ENCODE data around the gene GLIPR1L1.

The GLIPR1L1 gene

DNA sequence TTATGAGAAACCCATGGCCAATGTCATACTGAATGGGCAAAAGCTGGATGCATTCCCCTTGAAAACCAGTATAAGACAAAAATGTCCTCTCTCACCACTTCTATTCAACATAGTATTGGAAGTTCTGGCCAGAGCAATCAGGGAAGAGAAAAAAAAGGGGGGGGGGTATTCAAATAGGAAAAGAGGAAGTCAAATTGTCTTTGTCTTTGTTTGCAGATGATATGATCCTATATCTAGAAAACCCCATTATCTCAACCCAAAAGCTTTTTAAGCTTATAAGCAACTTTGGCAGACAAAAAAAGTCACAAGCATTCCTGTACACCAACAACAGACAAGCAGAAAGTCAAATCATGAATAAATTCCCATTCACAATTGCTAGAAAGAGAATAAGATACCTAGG lies 19.5 kb downstream of the GLIPR1L1 start:
- DNase-seq: no peak

DNA sequence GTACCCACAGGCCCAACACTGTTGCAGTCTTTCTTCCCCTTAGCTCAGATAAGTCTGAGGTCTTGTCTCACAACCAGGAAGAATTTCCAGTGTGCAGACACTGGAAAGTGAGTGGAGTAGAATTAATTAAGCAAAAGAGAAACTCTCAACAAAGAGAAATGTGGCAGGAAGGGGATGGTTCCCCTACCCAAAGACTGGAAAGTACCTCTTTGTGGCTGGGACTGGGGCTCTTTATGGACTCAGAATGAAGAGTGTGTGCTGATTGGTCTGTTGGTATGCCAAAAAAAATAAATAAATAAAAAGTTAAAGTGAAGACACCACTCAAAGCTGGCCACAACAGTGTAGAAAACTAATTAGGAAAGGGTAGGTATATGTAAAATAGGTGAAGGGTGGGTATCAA lies 26.4 kb downstream of the GLIPR1L1 start:
- DNase-seq: peak; percentile 2

DNA sequence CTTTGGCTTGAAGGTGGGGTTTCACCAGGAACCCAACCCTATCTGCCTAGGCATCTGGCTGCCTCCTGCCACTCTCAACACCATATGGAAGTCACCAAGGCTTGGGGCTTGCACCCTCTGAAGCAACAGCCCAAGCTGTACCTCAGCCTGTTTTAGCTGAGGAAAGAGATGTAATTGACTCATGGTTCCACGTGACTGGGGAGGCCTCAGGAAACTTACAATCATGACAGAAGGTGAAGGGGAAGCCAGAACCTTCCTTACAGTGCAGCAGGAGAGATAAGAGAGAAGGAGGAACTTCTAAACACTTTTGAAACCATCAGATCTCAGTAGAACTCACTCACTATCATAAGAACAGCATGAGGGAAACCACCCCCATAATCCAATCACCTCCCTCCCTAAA lies 26.9 kb downstream of the GLIPR1L1 start:
- peak; percentile 2 for DNase-seq

DNA sequence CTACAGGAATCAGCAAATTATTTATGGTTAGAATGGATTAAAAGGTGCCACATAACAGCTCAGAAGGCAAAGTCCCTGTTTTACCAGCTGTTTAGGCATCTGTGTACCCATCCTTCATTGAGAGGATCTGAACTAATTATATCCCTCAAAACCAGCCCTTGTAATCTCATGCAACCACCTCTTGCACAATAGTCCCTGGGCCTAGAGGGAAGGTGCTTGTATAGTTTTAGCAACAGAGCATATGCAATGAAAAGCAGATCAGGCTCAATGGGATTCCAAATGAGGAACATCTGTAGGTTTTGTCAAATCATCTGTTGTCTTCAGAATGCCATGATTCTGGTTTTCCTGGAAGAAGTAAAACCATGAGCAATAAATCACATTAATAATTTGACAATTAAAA lies 30.4 kb downstream of the GLIPR1L1 start:
- no peak for DNase-seq

DNA sequence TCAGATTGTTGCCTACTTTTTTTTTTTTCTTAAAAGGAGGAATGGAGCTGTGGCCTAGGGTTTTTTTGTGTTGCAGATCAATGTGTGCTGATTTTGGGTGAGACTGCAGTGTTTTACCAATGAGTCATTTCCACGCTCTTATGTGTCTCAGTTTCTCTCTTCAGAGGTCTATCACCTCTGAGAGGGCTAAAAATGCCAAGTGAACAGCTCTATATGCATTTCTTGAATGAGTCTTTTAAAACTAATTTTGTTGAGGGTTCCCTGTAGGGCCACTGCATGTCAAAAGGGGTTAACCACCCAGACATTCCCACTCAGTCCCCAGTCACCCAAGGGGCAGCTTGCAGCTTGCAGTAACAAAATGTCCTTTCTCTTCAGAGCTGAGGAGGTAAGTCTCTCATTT lies 32.2 kb downstream of the GLIPR1L1 start:
- peak; percentile 34 for DNase-seq

DNA sequence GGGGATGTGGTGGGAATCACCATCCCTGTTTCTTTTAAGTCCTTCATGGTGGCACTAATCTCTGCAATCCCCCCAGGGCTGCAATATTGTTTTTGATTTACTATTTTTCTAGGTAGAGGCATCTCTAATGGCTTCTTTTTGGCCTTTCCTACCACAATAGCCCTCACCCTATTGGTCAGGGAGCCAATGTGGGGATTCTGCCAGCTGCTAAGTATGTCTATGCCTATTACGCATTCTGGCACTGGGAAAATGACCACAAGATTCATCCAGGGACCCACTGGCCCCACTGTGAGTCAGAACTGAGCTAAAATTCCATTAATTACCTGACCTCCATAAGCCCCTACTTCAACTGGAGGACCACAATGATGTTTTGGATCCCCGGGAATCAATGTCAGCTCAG lies 40.5 kb downstream of the GLIPR1L1 start:
- DNase-seq: no peak

DNA sequence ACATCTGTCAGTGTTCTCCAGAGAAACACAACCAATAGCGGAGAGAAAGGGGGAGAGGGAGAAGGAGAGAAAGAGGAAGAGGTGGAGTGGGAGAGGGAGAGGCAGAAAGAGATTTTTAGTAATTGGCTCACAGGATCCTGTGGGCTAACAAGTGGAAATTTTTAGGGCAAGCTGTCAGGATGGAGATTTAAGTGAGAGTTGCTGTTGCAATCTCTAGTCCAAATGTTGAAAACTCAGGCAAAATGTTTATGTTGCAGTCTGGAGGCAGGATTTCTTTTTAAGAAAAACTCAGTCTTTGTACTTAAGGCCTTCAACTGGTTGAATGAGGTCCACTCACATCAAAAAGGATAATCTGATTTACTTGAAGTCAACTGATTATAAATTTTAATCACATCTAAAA lies 43.9 kb downstream of the GLIPR1L1 start:
- DNase-seq: no peak

DNA sequence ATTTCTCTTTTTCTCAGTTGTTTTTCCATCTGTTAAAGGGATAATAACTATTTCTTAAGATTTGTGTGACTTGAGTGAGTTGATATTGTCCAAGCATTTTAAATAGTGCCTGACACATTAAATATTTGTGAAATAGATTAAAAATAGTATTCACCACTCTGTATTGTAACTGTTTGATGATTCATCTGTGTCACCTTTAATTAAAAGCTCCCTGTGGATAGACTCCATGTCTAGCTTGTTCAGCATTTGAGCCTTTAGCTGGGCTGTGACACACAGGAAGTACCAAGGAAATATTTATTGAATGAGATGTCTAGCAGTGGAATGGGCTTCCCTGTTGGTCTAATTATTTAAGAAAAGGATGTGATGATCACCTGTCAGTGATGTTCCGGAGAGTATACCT lies 54.6 kb downstream of the GLIPR1L1 start:
- no peak for DNase-seq

DNA sequence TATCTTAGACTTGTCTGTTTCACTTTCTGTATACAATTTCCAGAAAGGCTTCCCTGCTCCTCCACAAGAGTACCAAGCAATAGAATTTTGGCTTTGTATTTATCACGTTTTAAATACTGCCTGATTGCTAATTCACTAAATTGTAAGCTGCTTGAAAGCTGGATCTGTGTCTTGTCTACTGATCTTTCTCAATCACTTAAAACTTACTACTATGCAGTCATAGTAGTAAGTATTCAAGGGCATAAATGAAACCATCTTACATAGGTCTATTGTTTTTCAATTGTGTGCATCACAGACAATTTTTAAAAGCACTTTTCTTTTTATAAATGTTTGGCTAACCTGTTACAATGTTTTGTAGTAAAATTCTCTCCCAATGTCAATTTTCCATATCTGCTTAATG lies 55.2 kb downstream of the GLIPR1L1 start:
- no peak for DNase-seq

DNA sequence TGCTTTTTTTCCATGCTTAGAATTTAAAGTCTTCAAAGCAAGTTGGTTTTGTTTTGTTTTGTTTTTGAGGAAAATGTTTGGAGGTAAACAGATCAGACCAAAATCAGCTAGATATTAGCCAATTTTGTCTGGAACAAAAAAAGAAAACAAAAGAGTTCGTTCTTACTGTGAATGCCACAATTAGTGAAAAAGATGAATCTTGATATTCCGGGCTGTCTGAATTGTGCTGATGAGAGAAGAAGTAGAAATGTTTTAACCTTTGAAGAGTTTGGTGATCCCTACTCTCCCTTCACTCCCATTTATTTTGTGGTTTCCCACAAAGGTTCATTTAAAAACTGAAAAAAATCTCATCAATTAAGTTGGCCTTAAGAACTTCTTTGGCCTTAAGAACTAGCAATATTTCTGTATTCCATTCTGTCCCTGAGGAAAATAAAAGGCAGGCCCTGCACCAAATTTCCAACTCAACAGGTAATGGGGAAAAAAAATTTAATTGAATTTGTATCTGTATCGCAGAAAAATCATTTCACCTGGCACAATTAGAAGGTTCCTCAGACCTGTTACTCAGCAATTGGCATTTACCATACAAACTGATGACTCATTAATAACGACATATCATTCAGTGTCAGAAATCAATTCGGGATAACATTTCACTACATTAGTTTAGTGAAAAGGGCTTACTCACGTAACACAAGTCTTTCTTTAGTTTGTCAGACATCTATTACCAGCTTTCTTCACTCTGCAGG lies 55.9 kb downstream of the GLIPR1L1 start:
- no peak for DNase-seq

DNA sequence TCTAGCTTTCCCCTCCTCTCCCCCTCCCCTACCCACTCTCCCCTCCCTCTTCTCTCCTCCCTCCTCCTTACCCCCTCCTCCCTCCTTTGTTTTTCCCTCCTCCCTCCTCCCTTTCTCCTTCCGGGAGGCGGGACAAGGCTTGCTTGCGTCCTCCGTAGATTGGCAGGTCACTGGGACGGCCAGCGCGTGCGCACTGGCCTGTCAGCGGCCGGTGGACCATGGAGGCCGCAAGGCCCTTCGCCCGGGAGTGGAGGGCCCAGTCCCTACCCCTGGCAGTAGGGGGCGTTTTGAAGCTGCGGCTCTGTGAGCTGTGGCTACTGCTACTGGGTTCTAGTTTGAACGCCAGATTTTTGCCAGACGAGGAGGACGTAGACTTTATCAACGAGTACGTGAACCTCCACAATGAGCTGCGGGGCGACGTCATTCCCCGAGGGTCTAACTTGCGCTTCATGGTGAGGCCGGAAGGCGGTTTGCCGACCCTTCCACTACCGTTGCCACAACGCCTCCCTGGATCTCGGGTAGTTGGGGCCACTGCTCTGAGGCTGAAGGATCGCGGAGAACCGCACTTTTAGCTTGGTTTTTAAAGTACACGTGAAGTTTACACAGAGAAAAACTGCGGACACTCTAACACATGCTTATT lies 56.5 kb downstream of the GLIPR1L1 start, which contains the start of gene GLIPR1L2:
TSS of gene GLIPR1L2 (plus strand) at position 191 of the 640 bp plus-strand sequence. CDS start at position 219, 28 bp downstream.
- peak; percentile 97 for DNase-seq

DNA sequence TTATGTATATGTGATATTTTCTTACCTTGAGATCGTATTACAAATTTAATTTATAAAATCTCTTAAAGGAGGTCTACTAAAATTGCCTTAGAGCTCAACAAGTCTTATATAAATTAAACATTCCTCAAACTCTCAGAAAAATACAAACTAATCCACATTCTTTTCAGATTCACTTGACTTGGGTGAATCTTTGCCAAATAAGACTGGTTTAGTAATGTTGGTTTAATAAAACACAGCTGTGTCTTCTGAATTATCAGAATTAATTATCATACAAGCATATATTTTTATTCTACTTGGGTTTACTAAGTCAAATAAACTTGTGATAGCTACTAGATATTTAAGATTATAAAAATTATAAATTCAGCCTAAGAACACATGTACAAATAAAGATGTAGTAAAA lies 69.8 kb downstream of the GLIPR1L1 start:
- DNase-seq: no peak

DNA sequence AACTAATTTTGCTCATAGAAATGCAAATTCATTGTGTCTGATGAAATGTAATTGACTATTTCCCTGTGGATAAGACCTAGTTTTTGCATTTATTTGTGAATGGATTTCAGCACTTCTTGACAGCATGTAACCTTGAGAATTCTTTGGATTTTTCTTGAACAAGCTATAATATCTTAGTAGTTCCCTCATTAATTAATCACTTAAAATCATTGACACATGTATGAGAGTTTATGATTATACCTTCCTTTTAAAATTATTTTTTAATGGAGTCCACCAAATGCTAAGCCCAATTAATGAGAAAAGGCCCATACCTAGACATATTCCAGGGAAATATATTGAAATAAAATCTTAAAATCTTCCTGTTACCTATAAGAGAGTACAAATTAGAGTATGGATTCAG lies 73.2 kb downstream of the GLIPR1L1 start:
- no peak for DNase-seq

DNA sequence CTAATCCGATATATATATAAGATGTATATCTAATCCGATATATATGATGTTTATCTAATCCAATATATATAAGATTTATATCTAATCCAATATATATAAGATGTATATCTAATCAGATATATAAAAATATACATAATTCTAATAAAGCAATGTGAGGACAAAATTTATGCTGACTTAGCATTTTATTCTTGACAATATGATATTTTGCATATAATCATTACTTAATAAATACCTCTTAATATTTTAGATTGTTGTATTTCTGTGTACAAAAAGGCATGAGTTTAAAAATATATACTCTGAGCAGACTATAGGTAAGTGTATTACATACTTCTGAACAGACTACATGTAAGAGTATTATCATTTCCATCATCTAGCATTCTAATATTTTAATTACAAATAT lies 75.4 kb downstream of the GLIPR1L1 start:
- DNase-seq: no peak

DNA sequence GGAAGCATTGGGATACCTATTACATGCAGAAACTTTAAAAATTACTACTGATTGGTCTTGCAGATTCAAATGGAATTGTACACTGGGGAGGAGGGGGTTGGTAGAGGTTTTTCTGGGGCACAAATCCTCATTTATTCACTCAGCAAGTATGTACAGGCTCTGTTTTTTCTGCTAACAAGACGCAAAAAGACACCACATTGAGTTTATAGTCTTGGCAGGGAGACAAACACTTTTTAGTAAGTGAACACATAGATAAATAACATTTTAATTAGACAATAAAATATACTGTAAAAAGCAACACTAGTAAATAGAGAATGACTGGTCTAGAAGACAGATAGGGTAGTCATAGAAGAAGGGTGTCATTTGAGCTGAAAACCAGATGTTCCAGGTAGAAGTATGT lies 80.2 kb downstream of the GLIPR1L1 start:
- no peak for DNase-seq

DNA sequence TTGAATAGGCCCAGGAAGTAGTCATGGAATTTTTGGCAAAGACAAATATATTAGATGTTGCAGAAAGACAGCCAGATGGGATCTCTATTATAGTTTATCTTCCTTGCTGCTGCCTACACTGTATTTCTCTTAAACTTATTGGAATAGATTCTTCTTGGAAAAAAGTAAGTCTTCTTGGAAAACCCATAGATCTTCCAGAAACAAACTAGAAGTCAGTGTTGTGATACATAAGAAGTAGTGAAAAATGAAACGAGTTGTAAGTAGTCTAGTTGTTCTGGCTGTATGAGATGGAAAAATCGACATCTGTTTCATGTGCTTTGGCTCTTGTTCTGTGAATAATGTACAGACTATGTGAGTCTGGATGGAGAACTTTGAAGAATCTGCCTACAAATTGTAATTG lies 85.4 kb downstream of the GLIPR1L1 start:
- no peak for DNase-seq
